Measurements from ENCODE around the gene FGD4. TPM values are rescaled to one million over a fixed set of nuclear protein-coding genes. Genes with fewer than 3 reads are reported as not detected.

FGD4 gene
- total and polyA plus RNA-seq, 2 donors (not counting 3 experiments of a cell fraction or from before 2014, with no cell fraction given): 6.6 to 44.7 TPM

GRCh38 chr12:32546272-32546671 lies 146.9 kb downstream of the FGD4 start:
- peaks cover 60% of the 10 kb centered on the region for H3K79me2 ChIP-seq (ENCODE audit: control insufficient read depth, insufficient read depth, low read length)
- no peaks in the 10 kb centered on the region for H4K20me1 ChIP-seq (replicated peaks; ENCODE audit: control insufficient read depth, extremely low read depth, insufficient read depth, low read length)
- CTCF ChIA-PET: interaction anchor here (1.0 to 1.8 kb wide), 3 partner anchors 40 to 91 kb away, joined by 3 to 6 read pairs (median 5); no protein-coding TSS in a partner anchor
- no peak for TF ChIP-seq EZH2 (IDR thresholded peaks at IDR 0.05; ENCODE audit: borderline replicate concordance, low read depth, low read length, severe bottlenecking)
- TF ChIP-seq JUN (IDR thresholded peaks at IDR 0.05; ENCODE audit: borderline replicate concordance, insufficient read depth, insufficient read length, low read depth): no peak
- no peak for TF ChIP-seq POLR2A (IDR thresholded peaks at IDR 0.05; ENCODE audit: low read depth, low read length)
- TF ChIP-seq, protein P1, sequence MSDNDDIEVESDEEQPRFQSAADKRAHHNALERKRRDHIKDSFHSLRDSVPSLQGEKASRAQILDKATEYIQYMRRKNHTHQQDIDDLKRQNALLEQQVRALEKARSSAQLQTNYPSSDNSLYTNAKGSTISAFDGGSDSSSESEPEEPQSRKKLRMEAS (IDR thresholded peaks at IDR 0.05; ENCODE audit: insufficient read depth, insufficient read length): no peak
- no peak for TF ChIP-seq FOS (IDR thresholded peaks at IDR 0.05; ENCODE audit: borderline replicate concordance, insufficient read depth, low read length)
- H3K4me1 ChIP-seq (ENCODE audit: control insufficient read depth, extremely low read depth, insufficient read depth, low read length): peaks cover 30% of the 10 kb centered on the region
- no peak overlapping the region for H3K9ac ChIP-seq (replicated peaks; ENCODE audit: extremely low read depth, insufficient read depth, low read length)
- intact Hi-C loops (cut with micrococcal nuclease) (no loop called here), dilution Hi-C loops (cut with MboI; ENCODE audit: extremely low pct_ligation_motif_present, low sequenced_read_pairs) (no loop called here)
- H2AFZ ChIP-seq (ENCODE audit: low read depth, low read length): no peak overlapping the region
- H3K27me3 ChIP-seq (ENCODE audit: control insufficient read depth in 2 of 2, insufficient read depth in 2 of 2, low read length in 2 of 2): no peaks in the 10 kb centered on the region
- H3K36me3 ChIP-seq (ENCODE audit: control insufficient read depth in 2 of 2, extremely low read depth in 1 of 2, insufficient read depth in 2 of 2, low read length in 2 of 2): no peaks in the 10 kb centered on the region
- DNase-seq (ENCODE audit: low read depth, low spot score): no peak
- FAIRE-seq: no peak
- POLR2A ChIA-PET: no interaction called here
- no peaks in the 10 kb centered on the region for H3K9me3 ChIP-seq (replicated peaks; ENCODE audit: control insufficient read depth, insufficient read depth, low read length)
- H3K4me3 ChIP-seq (replicated peaks in 1 of 3; ENCODE audit: insufficient read depth in 1 of 3, low read depth in 1 of 3, low read length in 3 of 3): no peak overlapping the region
- BruUV-seq (replicated peaks): no TSS peak
- H3K9me1 ChIP-seq (replicated peaks; ENCODE audit: control insufficient read depth, extremely low read depth, insufficient read depth, low read length): no peaks in the 10 kb centered on the region
- H3K27ac ChIP-seq (ENCODE audit: insufficient read depth, low read depth, low read length): no peak overlapping the region
- H3K4me2 ChIP-seq (ENCODE audit: insufficient read depth, low read length): no peak overlapping the region

GRCh38 chr12:32548691-32549281 lies 149.4 kb downstream of the FGD4 start:
- FAIRE-seq: no peak
- no peak overlapping the region for H3K9ac ChIP-seq (replicated peaks; ENCODE audit: extremely low read depth, insufficient read depth, low read length)
- no peaks in the 10 kb centered on the region for H3K27me3 ChIP-seq (ENCODE audit: control insufficient read depth in 2 of 2, insufficient read depth in 2 of 2, low read length in 2 of 2)
- H3K9me1 ChIP-seq (replicated peaks; ENCODE audit: control insufficient read depth, extremely low read depth, insufficient read depth, low read length): no peaks in the 10 kb centered on the region
- H3K4me3 ChIP-seq (replicated peaks in 1 of 3; ENCODE audit: insufficient read depth in 1 of 3, low read depth in 1 of 3, low read length in 3 of 3): no peak overlapping the region
- no TSS peak for BruUV-seq (replicated peaks)
- H3K36me3 ChIP-seq (ENCODE audit: control insufficient read depth in 2 of 2, extremely low read depth in 1 of 2, insufficient read depth in 2 of 2, low read length in 2 of 2): no peaks in the 10 kb centered on the region
- H3K4me1 ChIP-seq (ENCODE audit: control insufficient read depth, extremely low read depth, insufficient read depth, low read length): peaks cover 26% of the 10 kb centered on the region
- intact Hi-C loops (cut with micrococcal nuclease) (no loop called here), dilution Hi-C loops (cut with MboI; ENCODE audit: extremely low pct_ligation_motif_present, low sequenced_read_pairs) (no loop called here)
- TF ChIP-seq MYC (IDR thresholded peaks at IDR 0.05; ENCODE audit: low read depth, low read length) (no peak), POLR2AphosphoS5 (IDR thresholded peaks at IDR 0.05; ENCODE audit: insufficient read depth, low read depth, low read length) (no peak), JUN (IDR thresholded peaks at IDR 0.05; ENCODE audit: borderline replicate concordance, insufficient read depth, insufficient read length, low read depth) (no peak), FOS (IDR thresholded peaks at IDR 0.05; ENCODE audit: borderline replicate concordance, insufficient read depth, low read length) (no peak), CTCF (IDR thresholded peaks at IDR 0.05; ENCODE audit: extremely low read depth in 1 of 2, insufficient read depth in 1 of 2, low read depth in 1 of 2, low read length in 2 of 2) (no peak), GATA2 (IDR thresholded peaks at IDR 0.05; ENCODE audit: insufficient read depth, insufficient read length, low read depth, low read length) (no peak), POLR2A (IDR thresholded peaks at IDR 0.05; ENCODE audit: low read depth, low read length) (no peak)
- DNase-seq (ENCODE audit: low read depth, low spot score): peak; percentile 45
- no peaks in the 10 kb centered on the region for H3K9me3 ChIP-seq (replicated peaks; ENCODE audit: control insufficient read depth, insufficient read depth, low read length)
- peaks cover 62% of the 10 kb centered on the region for H3K79me2 ChIP-seq (ENCODE audit: control insufficient read depth, insufficient read depth, low read length)
- CTCF ChIA-PET: interaction anchor here (0.8 to 1.0 kb wide), 4 partner anchors 9 to 123 kb away, joined by 3 to 5 read pairs (median 3); no protein-coding TSS in a partner anchor
- no peak overlapping the region for H3K4me2 ChIP-seq (ENCODE audit: insufficient read depth, low read length)
- no peak overlapping the region for H2AFZ ChIP-seq (ENCODE audit: low read depth, low read length)
- no peaks in the 10 kb centered on the region for H4K20me1 ChIP-seq (replicated peaks; ENCODE audit: control insufficient read depth, extremely low read depth, insufficient read depth, low read length)
- POLR2A ChIA-PET: interaction anchor here (0.7 kb wide), 1 partner anchor 88 kb away, joined by 4 read pairs; no protein-coding TSS in a partner anchor
- no peak overlapping the region for H3K27ac ChIP-seq (ENCODE audit: insufficient read depth, low read depth, low read length)

Measured in endothelial cell of umbilical vein (primary cell).